Measurements from ENCODE around the gene IRF4.

DNA sequence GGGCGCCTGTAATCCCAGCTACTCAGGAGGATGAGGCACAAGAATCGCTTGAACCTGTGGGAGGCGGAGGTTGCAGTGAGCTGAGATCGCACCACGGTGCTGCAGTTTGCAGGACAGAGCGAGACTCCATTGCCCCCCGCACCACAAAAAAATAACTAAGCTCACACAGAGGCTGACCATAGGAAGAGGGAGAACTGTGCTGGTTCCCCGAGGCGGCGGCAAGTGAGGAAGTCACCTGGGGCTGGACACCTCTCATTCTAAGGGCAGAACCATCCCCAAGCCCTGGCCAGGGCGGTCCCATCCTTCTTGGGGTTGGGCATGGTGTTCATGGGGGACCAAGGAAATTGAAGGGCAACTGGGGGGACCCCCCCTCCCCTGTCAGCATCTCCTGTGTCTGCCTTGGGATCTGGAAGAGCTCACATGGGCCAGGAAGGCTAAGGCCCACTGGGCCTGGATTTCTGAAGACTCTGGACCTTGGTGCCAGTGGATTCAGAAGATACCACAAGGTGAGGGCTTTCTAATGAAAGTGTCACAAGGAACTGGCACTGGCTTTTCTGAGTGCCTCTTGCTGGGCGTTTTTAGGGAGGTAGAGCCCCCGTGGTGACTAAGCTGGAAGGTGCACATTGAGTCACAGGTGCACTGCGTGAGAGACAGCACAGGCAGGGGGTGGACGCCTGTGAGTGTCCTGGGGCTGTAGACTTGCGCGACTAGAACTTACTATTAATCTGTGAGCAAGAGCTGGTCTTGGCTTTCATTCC is 11.5 kb downstream of the IRF4 start:
- TF ChIP-seq EZH2 (IDR thresholded peaks at IDR 0.05; ENCODE audit: low read length, unreplicated experiment) (no peak), EZH2phosphoT487 (IDR thresholded peaks at IDR 0.05; ENCODE audit: borderline replicate concordance, low read length) (no peak)
